Endothelial cell of umbilical vein (primary cell): ENCODE data around the gene PGS1. TPM values are rescaled to one million over a fixed set of nuclear protein-coding genes. Genes with fewer than 3 reads are reported as not detected.

ENCODE experiments used
- BruUV-seq: library from RNA; stranded (reverse); fragments of 400-500 nt; replicated peaks from 2 replicates; lab custom pipeline; 2021; lab: Mats Ljungman, UMichigan
- CTCF ChIA-PET: fragments of 300-600, 350-600 bp; sonication (Branson Sonifier 250); formaldehyde crosslinking; loops from one replicate; lab custom pipeline; 2021; ENCODE audit warnings: antibody characterized with exemption, inconsistent platforms; lab: Charles Lee
- POLR2A ChIA-PET: fragments of 300-600, 350-600 bp; sonication (Branson Sonifier 250); formaldehyde crosslinking; loops from one replicate; lab custom pipeline; 2021; ENCODE audit warnings: antibody characterized with exemption, inconsistent platforms; lab: Charles Lee
- DNase-seq: peaks from one replicate; pipeline ENCODE4 v3.0.0-alpha.2; 2011; ENCODE audit warnings: low read depth, low spot score
- FAIRE-seq: peaks from 2 replicates; lab custom pipeline; 2011; peaks lifted over from hg19 to GRCh38; lab: Jason Lieb, UNC
- H2AFZ ChIP-seq: 2 replicates; pipeline ENCODE4 v1.6.0; 2012; ENCODE audit warnings: low read depth, low read length, control low read depth, inconsistent platforms
- H3K27ac ChIP-seq: 2 replicates; pipeline ENCODE4 v1.5.1; 2011; ENCODE audit warnings: low read depth, mild to moderate bottlenecking, control low read depth, low read length, moderate library complexity; ENCODE audit not compliant: insufficient read depth
- H3K27me3 ChIP-seq, 2 experiments: 2 replicates each; pipeline versions ENCODE4 v1.6.0 to v1.6.1; 2011; ENCODE audit warnings: low read length in 2 of 2, mixed read lengths in 1 of 2; ENCODE audit not compliant: control insufficient read depth in 2 of 2, insufficient read depth in 2 of 2
- H3K36me3 ChIP-seq, 2 experiments: 2 replicates in 1 of 2; 3 replicates in 1 of 2; pipeline ENCODE4 v1.5.1; 2011; ENCODE audit warnings: low read length in 2 of 2, mild to moderate bottlenecking in 1 of 2, moderate library complexity in 1 of 2; ENCODE audit not compliant: control insufficient read depth in 2 of 2, insufficient read depth in 2 of 2; ENCODE audit errors: extremely low read depth in 1 of 2
- H3K4me1 ChIP-seq: 3 replicates; pipeline ENCODE4 v1.5.1; 2011; ENCODE audit warnings: mild to moderate bottlenecking, low read length; ENCODE audit not compliant: control insufficient read depth, insufficient read depth; ENCODE audit errors: extremely low read depth
- H3K4me2 ChIP-seq: 2 replicates; pipeline ENCODE4 v1.6.1; 2011; ENCODE audit warnings: low read length, control low read depth, mixed read lengths; ENCODE audit not compliant: insufficient read depth
- H3K4me3 ChIP-seq, 3 experiments: fragments of 200-600 bp in 1 of 3; sonication (generic), shearing (Covaris generic) in 1 of 3; replicated peaks in 1 of 3; 2 replicates each; pipeline ENCODE4 v1.5.1; 2011 to 2016; ENCODE audit warnings: control low read depth in 3 of 3, low read length in 3 of 3, mild to moderate bottlenecking in 2 of 3, inconsistent platforms in 1 of 3, low read depth in 1 of 3, moderate library complexity in 1 of 3; ENCODE audit not compliant: insufficient read depth in 1 of 3
- H3K79me2 ChIP-seq: 2 replicates; pipeline ENCODE4 v1.6.0; 2012; ENCODE audit warnings: low read length, inconsistent platforms; ENCODE audit not compliant: control insufficient read depth, insufficient read depth
- H3K9ac ChIP-seq: replicated peaks from 2 replicates; pipeline ENCODE3; 2011; ENCODE audit warnings: low read length, control low read depth; ENCODE audit not compliant: insufficient read depth; ENCODE audit errors: extremely low read depth
- H3K9me1 ChIP-seq: replicated peaks from 3 replicates; pipeline ENCODE4 v1.6.0; 2011; ENCODE audit warnings: mild to moderate bottlenecking, low read length; ENCODE audit not compliant: control insufficient read depth, insufficient read depth; ENCODE audit errors: extremely low read depth
- H3K9me3 ChIP-seq: replicated peaks from 2 replicates; pipeline ENCODE4 v1.5.1; 2012; ENCODE audit warnings: low read length, inconsistent platforms; ENCODE audit not compliant: control insufficient read depth, insufficient read depth
- H4K20me1 ChIP-seq: replicated peaks from 2 replicates; pipeline ENCODE3; 2011; ENCODE audit warnings: mild to moderate bottlenecking, low read length; ENCODE audit not compliant: control insufficient read depth, insufficient read depth; ENCODE audit errors: extremely low read depth
- CTCF ChIP-seq, 2 donors: IDR thresholded peaks; 1 replicate in 1 of 2; 2 replicates in 1 of 2; pipeline ENCODE4 v1.5.1; 2011; ENCODE audit warnings: low read length in 2 of 2, mild to moderate bottlenecking in 2 of 2, moderate library complexity in 2 of 2, control low read depth in 1 of 2, inconsistent platforms in 1 of 2, low read depth in 1 of 2; ENCODE audit not compliant: insufficient read depth in 1 of 2; ENCODE audit errors: extremely low read depth in 1 of 2
- GATA2 ChIP-seq: IDR thresholded peaks from 2 replicates; pipeline ENCODE4 v1.7.0; 2011; ENCODE audit warnings: low read depth, mild to moderate bottlenecking, moderate library complexity, mixed read lengths, low read length; ENCODE audit not compliant: insufficient read length, insufficient read depth
- JUN ChIP-seq: IDR thresholded peaks from 2 replicates; pipeline ENCODE4 v1.6.1; 2011; ENCODE audit warnings: borderline replicate concordance, low read depth; ENCODE audit not compliant: insufficient read length, insufficient read depth
- MAX ChIP-seq: IDR thresholded peaks from 2 replicates; pipeline ENCODE4 v1.6.1; 2011; ENCODE audit not compliant: insufficient read depth, insufficient read length
- MYC ChIP-seq: IDR thresholded peaks from one replicate; pipeline ENCODE4 v1.6.1; 2011; ENCODE audit warnings: mild to moderate bottlenecking, low read depth, low read length
- POLR2AphosphoS5 ChIP-seq: IDR thresholded peaks from 2 replicates; pipeline ENCODE4 v1.6.1; 2012; ENCODE audit warnings: low read depth, mild to moderate bottlenecking, control low read depth, low read length, moderate library complexity; ENCODE audit not compliant: insufficient read depth
- dilution Hi-C: fragments of 300-500 bp; cut with MboI; formaldehyde crosslinking; loops from one replicate; pipeline ENCODE4 v1.15.0; 2019; ENCODE audit warnings: low sequenced_read_pairs; ENCODE audit not compliant: extremely low pct_ligation_motif_present
- intact Hi-C: fragments of 100-400 bp; cut with micrococcal nuclease; formaldehyde crosslinking; loops from one replicate; pipeline ENCODE4 v1.10.0; 2022
- polyA plus RNA-seq, 4 experiments: library from polyadenylated mRNA; depleted of rRNA in 3 of 4; stranded (reverse) in 3 of 4; unstranded in 1 of 4; fragments of >200 nt; gene quantifications; 2 replicates each; pipeline versions ENCODE4 v1.2.1 to v1.2.3, GENCODE V29; 2011 to 2012; ENCODE audit warnings: missing spikeins in 1 of 4
- total RNA-seq: library from RNA; stranded (reverse); gene quantifications from 2 replicates; pipeline ENCODE4 v1.2.3, GENCODE V29; 2021

The PGS1 gene
- total and polyA plus RNA-seq, 2 donors (not counting 3 experiments of a cell fraction or from before 2014, with no cell fraction given): 50.8 to 66.0 TPM

- ChIA-PET POLR2A (interaction anchor here (1.3 kb wide), 1 partner anchor 25 kb away, joined by 3 read pairs; the partner anchor contains the start of gene SOCS3), CTCF (interaction anchor here (0.9 to 2.5 kb wide), 7 partner anchors 21 to 52 kb away, joined by 3 to 14 read pairs (median 6); partner anchors contain the start of gene SOCS3)
- no TSS peak for BruUV-seq
- no peaks in the 10 kb centered on the region for H4K20me1 ChIP-seq
- dilution Hi-C loops (no loop called here), intact Hi-C loops (no loop called here)
- peaks cover 86% of the 10 kb centered on the region for H3K79me2 ChIP-seq
- no peak for FAIRE-seq
- peaks cover 77% of the 10 kb centered on the region for H3K4me1 ChIP-seq
- H3K27me3 ChIP-seq: no peaks in the 10 kb centered on the region
- TF ChIP-seq MYC (no peak), JUN (no peak), MAX (peak; percentile 20), GATA2 (no peak), CTCF (IDR thresholded peaks at IDR 0.05; ENCODE audit: extremely low read depth in 1 of 2, insufficient read depth in 1 of 2, low read depth in 1 of 2, low read length in 2 of 2) (no peak), POLR2AphosphoS5 (no peak)
- no peak overlapping the region for H2AFZ ChIP-seq
- H3K9ac ChIP-seq: peak overlapping the region; percentile 61
- DNase-seq: no peak
- H3K9me1 ChIP-seq: no peaks in the 10 kb centered on the region
- no peaks in the 10 kb centered on the region for H3K36me3 ChIP-seq
- no peaks in the 10 kb centered on the region for H3K9me3 ChIP-seq
- H3K4me2 ChIP-seq: peak overlapping the region; percentile 71
- H3K4me3 ChIP-seq: no peak overlapping the region
- peak overlapping the region; percentile 94 for H3K27ac ChIP-seq
Measured at GRCh38 chr17:78384479-78385175, 6.2 kb downstream of the PGS1 start.
